ENCODE measurements around the gene HOTAIR.

The HOTAIR gene

DNA sequence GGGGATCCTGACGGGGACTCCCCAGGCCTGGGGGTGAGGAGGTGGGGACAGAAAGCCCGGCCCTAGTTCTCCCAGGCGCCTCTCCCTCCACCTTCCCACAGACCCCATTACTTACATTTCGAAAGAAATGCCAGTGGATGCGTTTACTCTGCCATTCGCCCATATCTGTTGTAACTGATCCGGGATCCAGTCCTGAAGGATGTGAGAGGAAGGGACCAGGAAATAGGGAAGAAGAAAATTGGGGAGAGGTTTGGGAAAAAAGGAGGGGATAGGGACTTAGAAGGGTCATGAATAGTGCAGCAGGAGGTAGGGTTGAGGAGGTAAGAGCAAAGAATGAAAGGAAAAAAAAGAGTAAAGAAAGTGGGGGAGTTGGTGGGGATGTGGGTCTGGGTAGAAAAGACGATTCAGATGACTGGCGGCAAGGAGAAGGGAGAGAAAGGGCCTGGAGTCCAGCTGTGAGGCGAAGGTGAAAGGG is 18.9 kb downstream of the HOTAIR start:
- no peak for DNase-seq

DNA sequence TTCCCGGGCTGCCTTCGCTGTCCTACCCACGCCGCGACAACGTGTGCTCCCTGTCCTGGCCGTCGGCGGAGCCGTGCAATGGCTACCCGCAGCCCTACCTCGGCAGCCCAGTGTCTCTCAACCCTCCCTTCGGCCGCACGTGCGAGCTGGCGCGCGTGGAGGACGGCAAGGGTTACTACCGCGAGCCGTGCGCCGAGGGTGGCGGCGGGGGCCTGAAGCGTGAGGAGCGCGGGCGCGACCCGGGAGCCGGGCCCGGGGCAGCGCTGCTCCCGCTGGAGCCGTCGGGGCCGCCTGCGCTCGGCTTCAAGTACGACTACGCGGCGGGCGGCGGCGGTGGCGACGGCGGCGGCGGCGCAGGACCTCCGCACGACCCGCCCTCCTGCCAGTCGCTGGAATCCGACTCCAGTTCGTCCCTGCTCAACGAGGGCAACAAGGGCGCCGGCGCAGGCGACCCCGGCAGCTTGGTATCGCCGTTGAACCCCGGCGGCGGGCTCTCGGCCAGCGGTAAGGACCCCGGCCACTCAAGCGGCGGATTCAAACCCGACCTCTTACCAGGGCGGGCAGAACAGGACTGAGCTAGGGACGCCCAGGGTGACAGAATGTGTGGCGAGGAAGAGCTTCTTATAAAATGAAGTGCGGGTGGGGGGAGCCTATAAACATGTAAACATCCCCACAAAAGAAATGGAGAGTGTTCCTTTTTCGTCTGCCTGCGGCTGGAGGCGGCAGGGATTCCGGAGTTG is 19.5 kb downstream of the HOTAIR start:
- DNase-seq, result no peak

GRCh38 chr12:53954694-53955035 is 20.1 kb downstream of the HOTAIR start, which contains the start of gene HOXC12:
TSS of gene HOXC12 (plus strand) at chr12:53954903. CDS start at chr12:53954930, 27 bp downstream.
- no peak for DNase-seq

DNA sequence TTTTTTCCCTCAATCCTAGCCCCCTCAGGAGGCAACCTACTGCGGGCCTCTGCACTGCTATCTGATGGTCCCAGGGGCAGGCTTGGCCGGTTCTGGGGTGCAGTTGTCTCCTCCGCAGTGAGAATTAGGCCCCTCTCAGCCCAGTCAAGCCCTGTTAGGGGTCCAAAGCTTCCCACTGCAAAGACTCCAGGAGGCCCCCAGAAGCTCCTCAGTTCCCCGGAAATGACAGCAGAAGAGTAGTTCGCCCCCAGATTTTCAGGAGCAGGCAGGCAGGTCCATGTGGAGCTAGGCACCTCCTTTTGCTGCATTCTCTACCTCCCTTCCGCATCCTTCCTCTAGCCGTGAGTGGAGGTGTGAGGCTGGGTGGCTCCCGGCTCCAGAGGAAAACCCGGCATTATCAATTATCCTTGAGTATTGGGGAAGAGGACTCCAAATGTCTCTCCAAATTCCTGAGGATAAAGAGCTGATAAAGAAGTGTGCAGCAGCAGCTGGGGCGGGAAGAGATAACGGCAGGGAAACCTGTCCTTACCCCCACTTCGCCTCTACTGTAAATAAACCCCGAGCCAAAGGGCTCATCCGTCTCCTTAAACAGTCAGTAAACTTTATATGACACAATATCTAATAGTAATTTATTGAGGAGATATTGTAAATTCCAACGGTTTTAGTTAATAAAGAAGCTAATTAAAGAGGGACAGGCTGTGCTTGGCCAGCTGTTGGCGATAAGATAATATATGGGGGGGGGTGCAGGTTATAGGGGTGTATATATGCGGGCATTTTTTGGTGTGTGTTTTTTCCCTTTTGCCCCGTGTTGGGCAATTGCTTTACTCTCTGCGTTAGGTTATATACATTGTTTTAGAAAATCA is 20.7 kb downstream of the HOTAIR start:
- DNase-seq, result no peak

DNA sequence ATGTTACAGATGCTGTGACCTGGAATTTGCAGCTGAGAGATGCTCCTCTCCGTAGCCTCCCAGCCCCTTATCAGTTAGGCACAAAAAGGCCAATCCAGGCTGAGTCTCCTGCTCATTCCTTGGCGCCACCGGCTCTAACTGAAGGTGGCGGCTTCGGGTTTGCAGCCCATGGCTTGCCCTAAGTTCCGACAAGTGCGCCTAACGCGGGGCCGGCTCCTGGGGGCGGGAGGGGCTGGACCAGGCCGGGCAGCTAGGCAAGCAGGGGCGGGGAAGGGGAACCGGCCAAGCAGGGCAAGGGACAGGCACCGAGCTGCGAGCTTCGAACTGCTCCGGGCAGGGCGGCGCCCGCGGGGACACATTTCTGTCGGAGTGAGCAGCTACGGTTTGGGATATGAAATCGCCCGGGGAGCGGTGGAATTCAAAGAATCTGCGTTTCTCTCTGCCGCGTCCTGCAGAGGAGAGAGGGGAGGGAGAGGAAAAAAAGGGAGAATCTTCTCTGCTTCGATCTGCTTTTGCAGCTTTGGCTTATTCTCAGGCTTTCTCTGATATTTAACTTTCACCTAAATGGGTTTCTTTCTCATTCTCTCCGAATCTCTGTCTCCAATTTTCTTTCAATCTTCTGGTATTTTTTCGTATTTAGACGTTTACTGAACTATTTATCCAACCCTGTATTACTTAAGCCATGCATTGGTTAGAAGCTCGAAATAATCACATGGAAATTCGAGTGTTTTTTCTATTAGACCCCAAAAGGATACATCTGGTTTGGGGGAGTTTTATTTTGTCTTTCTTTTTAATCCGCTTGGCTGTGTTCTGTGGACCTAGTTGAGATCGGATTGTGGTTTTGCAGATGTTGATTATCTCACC is 21.7 kb downstream of the HOTAIR start:
- no peak for DNase-seq

DNA sequence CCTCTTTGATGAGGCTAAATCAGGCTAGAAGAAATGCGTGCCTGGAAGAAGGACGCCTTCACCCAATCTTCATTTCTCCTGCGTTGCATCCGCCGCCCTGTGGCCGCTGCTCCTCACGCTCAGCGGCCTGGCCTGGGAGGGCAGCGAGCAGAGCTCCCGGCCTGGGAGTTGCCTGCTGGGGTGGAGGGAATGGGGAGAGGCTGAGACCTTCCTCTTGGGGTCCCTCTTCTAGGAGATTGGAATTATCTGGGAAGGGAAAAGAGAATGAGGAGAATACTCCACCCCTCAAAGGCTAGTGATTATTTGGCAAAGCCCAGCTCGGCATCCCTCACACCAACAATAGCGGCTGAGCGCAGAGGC is 22.4 kb downstream of the HOTAIR start:
- no peak for DNase-seq

GRCh38 chr12:53951577-53952334 is 23.0 kb downstream of the HOTAIR start:
- no peak for DNase-seq

DNA sequence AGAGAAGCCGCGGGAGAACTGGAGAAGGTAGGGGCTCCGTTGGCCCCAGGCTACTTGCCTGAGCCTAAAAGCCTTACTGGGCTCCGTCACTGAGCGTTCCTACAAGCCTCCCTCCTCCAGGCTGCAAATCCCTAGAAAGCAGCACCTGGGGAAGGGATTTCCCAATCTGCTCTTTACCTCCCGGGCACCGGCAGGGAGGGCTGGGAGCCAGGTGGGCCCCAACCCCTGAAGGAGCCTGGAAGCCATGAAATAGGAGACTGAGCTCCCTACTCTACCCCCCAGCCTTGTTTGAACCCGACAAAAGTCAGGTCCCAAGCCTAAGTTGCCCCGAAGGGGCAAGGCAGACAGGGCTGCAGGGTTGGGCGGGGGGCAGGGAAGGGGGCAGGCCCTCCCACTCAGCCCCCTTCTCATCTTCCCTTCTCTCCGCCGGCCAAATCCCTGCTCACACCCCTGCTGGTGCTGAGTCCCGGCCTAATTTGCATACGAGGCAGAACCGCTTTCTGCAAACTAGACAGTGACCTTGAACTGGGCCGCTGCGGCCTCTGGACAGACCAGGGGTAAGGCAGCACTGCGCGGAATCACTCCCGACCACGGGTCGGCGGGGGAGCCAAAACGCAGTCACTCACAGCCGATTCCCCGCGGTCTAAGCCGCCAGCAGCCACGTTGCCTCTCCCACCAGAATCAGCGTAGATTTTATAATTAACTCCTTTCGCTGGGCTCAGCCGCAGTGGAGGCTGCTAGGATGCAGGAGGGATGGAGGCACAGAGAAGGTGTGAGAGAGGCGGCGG is 23.8 kb downstream of the HOTAIR start:
- no peak for DNase-seq

DNA sequence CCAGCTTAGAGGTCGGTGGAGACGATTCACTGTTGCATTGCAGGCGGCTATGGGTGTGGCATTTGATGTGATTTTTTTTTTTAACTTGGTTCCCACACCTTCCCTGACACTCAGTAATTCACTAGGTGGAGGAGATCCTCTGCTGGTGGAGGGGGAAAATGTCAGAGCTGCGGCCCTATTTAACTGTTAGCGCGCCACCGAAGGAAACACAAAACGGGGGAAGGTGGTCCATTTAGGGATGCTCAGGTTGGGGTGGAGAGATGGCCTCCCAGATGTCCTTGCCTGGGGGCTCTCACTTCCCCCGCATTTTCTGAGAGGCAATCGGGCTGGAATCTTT is 24.3 kb downstream of the HOTAIR start:
- no peak for DNase-seq

DNA sequence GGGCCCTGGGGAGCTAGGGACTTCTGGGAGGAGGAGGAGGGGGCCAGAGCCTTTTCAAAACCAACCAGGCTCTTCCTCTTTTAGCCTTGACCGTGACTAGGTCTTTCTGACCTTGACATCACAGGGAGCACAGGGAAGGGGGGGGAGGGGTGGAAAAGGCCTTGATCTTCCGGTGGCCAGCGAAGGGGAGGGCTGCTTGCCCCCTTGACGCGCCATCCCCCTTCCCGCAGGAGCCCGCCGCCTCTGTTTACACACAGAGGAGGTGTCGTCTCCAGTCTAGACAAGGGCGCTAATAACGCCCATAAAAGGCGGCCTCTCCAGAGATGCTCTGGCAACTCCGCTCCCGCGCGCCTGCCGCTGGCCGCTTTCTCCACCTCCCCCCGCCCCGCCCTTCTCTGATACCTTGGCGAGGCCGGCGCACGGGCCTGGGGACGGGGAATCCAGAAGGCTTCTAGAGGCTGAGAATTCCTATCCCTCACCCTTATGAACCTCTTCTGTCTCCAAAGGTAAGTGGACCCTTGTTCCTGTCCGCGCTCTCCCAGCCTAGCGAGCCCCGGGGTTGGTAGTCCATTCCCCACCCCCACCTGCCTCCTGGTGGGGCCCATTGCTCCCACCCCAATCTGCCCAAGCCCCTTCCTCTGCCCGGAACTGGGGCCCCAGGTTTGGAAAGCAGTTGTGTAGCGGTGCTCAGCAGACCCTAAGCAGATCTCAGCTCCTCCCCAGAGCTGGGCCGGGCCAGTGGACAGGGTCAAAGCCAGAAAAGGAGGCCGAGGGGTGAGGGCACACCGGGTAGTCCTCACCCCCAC is 24.9 kb downstream of the HOTAIR start:
- no peak for DNase-seq

DNA sequence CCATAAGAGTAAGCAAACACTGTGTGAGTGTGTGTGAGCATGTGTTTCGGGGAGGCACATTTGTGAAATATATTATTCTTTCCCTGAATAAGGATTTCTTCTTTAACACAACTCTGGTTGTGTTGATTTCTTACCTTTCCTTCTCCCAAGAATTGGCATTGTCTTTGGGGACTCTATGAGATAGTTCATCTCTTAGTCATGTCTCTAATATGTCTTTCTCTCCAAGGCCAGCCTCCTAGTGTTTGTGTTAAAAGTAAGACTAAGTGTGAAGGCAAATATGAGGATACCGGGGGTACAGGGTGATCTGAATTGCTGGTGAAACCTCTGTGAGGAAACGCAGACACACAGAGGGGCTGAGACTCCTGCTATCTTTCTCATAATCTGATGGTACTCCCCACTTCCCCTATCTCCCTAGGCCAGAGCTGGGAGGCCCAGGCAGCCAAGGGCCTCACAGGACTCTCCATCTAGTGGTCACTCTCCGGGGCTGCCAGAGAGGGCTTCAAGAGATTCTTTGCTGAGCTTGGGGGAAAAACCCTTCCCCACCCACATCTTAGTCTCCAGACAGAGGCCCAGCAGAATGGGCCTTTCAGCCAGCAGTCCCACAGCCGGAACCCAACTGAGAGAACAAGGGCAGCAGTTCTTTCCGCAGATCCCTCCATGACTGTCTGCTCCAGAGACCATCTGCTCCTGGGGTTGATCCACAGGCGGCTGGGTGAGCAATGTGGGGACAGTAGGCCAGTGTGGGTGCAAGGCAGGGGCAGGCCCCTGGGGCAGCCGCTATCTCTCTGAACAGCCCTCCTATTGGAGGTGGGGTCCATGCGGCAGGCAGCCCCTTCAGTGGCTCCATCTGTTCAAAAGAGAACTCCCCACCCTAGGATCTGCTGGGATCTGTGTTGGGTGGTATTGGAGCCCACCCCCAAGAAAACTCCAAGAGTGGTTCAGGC is 25.8 kb downstream of the HOTAIR start:
- no peak for DNase-seq

GRCh38 chr12:53947743-53948142 is 27.0 kb downstream of the HOTAIR start:
- no peak for DNase-seq

GRCh38 chr12:53944907-53945847 is 29.6 kb downstream of the HOTAIR start:
- DNase-seq, result no peak

DNA sequence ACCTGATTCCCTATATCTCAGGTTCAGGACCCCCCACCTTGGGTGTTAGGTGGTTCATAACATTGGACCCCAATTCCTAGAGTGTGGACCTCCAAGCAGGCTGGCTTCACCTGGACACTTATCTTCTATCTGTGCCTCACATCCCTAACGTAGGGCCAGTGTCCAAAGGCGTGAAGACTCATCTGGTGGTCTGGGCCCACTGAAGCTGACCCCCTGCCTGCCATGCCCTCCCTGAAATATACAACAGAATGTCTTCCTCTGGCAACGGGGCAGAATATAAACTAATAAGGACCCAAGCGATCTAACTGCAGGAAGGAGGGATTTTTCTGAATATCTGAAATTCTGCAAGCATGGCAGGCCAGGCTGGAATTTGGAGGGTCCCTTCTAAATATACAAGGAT is 30.5 kb downstream of the HOTAIR start:
- no peak for DNase-seq

- DNase-seq, result no peak
These were observed 32.2 kb downstream of the HOTAIR start for GRCh38 chr12:53942467-53942997.

DNA sequence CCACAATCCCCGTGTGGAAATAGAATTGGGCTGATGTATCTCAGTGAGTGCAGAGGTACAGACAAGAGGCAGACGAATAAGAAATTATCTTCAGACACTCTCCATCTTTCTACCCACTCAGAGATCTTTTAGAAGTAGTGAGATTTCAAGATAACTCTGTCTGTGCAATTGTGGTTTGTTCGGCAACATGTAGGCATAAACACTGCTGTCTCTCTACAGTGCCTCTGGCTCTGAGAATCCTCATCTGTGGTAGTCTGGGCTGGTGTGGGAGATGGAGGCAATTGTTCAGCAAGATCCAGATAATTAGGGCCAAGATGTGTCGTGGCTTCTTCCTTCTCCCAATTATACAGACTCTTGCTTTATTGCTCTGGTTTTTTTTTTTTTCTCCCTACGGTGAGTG is 33.0 kb downstream of the HOTAIR start:
- no peak for DNase-seq

- no peak for DNase-seq
These were observed 33.6 kb downstream of the HOTAIR start for GRCh38 chr12:53941187-53941586.

- DNase-seq, result no peak
These were observed 34.2 kb downstream of the HOTAIR start for GRCh38 chr12:53940443-53941014.

Measured in CD4-positive, alpha-beta T cell treated with Interleukin-12 subunit alpha and Interleukin-12 subunit beta, for 1 hour (primary cell).